Kidney tubule cell (primary cell): ENCODE data around the gene RIMBP2.

Source experiments
- DNase-seq: peaks from one replicate; pipeline ENCODE4 v3.0.0-alpha.2; 2018; ENCODE audit warnings: low spot score

Gene RIMBP2

GRCh38 chr12:130440411-130441080 is 275.6 kb downstream of the RIMBP2 start:
- DNase-seq, result no peak

GRCh38 chr12:130439250-130439649 is 276.8 kb downstream of the RIMBP2 start:
- no peak for DNase-seq

GRCh38 chr12:130438711-130439110 is 277.4 kb downstream of the RIMBP2 start:
- DNase-seq, result no peak

- DNase-seq, result no peak
These were observed 277.9 kb downstream of the RIMBP2 start for GRCh38 chr12:130438243-130438620.

GRCh38 chr12:130437555-130438242 is 278.4 kb downstream of the RIMBP2 start:
- no peak for DNase-seq

GRCh38 chr12:130436741-130437501 is 279.2 kb downstream of the RIMBP2 start:
- no peak for DNase-seq

- DNase-seq, result no peak
These were observed 280.3 kb downstream of the RIMBP2 start for GRCh38 chr12:130435826-130436225.

- no peak for DNase-seq
These were observed 280.8 kb downstream of the RIMBP2 start for GRCh38 chr12:130435331-130435730.

- no peak for DNase-seq
These were observed 281.5 kb downstream of the RIMBP2 start for GRCh38 chr12:130434560-130434959.

- DNase-seq, result no peak
These were observed 282.3 kb downstream of the RIMBP2 start for GRCh38 chr12:130433834-130434233.

GRCh38 chr12:130433411-130433810 is 282.7 kb downstream of the RIMBP2 start:
- DNase-seq, result no peak

GRCh38 chr12:130431176-130431575 is 284.9 kb downstream of the RIMBP2 start:
- DNase-seq, result no peak

GRCh38 chr12:130429656-130430505 is 286.2 kb downstream of the RIMBP2 start:
- DNase-seq, result no peak

- DNase-seq, result no peak
These were observed 288.0 kb downstream of the RIMBP2 start for GRCh38 chr12:130428116-130428515.

GRCh38 chr12:130427381-130427887 is 288.7 kb downstream of the RIMBP2 start:
- no peak for DNase-seq

GRCh38 chr12:130425698-130426245 is 290.3 kb downstream of the RIMBP2 start:
- no peak for DNase-seq

GRCh38 chr12:130424858-130425697 is 291.0 kb downstream of the RIMBP2 start:
- DNase-seq, result no peak

GRCh38 chr12:130423991-130424857 is 291.9 kb downstream of the RIMBP2 start:
- DNase-seq, result no peak

GRCh38 chr12:130423136-130423535 is 293.0 kb downstream of the RIMBP2 start:
- DNase-seq, result no peak

GRCh38 chr12:130422676-130423075 is 293.4 kb downstream of the RIMBP2 start:
- no peak for DNase-seq
